ENCODE results near the gene UBE2R2.
"Not testable (repeated sequence)": the region's sequence is repeated elsewhere in the genome, so short reads cannot be mapped to it uniquely, and the experiment has no call there.

The UBE2R2 gene

DNA sequence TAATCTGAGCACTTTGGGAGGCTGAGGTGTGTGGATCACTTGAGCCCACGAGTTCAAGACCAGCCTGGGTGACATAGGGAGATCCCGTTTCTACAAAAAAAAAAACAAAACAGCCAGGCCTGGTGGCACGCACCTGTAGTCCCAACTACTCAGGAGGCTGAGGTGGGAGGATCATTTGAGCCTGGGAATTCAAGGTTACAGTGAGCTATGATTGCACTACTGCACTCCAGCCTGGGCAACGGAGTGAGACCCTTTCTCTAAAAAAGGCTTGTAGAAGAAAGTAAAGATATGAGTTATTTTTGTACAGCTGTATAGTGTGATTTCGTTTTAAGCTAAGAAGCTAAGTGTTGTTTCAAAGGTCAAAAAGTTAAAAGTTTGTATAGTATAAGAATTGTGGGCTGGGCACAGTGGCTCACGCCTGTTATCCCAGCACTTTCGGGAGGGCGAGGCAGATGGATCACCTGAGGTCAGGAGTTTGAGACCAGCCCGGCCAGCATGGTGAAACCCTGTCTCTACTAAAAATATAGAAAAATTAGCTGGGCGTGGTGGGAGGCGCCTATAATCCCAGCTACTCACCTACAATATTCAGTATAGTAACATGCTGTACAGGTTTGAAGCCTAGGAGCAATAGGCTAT is 18.8 kb downstream of the UBE2R2 start:
- Histone ChIP-seq H3K4me3 (replicated peaks; ENCODE audit: low read depth, low read length) (no peak overlapping the region), H3K27me3 (replicated peaks; ENCODE audit: control insufficient read depth, insufficient read depth, low read length) (no peaks in the 10 kb centered on the region), H3K36me3 (ENCODE audit: control insufficient read depth, insufficient read depth, low read length) (no peaks in the 10 kb centered on the region; the same call in 1 of the 2 replicates)
- TF ChIP-seq, protein P1, sequence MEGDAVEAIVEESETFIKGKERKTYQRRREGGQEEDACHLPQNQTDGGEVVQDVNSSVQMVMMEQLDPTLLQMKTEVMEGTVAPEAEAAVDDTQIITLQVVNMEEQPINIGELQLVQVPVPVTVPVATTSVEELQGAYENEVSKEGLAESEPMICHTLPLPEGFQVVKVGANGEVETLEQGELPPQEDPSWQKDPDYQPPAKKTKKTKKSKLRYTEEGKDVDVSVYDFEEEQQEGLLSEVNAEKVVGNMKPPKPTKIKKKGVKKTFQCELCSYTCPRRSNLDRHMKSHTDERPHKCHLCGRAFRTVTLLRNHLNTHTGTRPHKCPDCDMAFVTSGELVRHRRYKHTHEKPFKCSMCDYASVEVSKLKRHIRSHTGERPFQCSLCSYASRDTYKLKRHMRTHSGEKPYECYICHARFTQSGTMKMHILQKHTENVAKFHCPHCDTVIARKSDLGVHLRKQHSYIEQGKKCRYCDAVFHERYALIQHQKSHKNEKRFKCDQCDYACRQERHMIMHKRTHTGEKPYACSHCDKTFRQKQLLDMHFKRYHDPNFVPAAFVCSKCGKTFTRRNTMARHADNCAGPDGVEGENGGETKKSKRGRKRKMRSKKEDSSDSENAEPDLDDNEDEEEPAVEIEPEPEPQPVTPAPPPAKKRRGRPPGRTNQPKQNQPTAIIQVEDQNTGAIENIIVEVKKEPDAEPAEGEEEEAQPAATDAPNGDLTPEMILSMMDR (IDR thresholded peaks at IDR 0.05; ENCODE audit: insufficient read depth, low read length, poor library complexity, severe bottlenecking): no peak
- DNase-seq (ENCODE audit: extremely low read depth, insufficient read length): no peak

DNA sequence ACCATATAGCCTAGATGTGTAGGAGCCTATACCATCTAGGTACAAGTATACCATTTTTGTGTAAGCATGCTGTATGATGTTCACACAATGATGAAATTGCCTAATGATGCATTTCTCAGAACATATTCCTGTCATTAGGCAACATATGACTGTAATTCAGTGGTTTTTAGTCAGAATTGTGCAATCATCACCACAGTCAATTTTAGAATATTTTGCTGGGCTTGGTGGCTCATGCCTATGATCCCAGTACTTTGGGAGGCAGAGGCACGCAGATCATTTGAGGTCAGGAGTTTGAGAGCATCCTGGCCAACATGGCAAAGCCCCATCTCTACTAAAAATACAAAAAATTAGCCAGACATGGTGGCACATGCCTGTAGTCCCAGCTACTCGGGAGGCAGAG is 19.3 kb downstream of the UBE2R2 start:
- H3K27me3 ChIP-seq (replicated peaks; ENCODE audit: control insufficient read depth, insufficient read depth, low read length); H3K4me3 ChIP-seq (replicated peaks; ENCODE audit: low read depth, low read length); H3K36me3 ChIP-seq (ENCODE audit: control insufficient read depth, insufficient read depth, low read length); DNase-seq (ENCODE audit: extremely low read depth, insufficient read length): not testable (repeated sequence)

GRCh38 chr9:33837138-33837537 is 20.2 kb downstream of the UBE2R2 start:
- TF ChIP-seq, protein P1 (IDR thresholded peaks at IDR 0.05; ENCODE audit: insufficient read depth, low read length, poor library complexity, severe bottlenecking): no peak
- H3K36me3 ChIP-seq (ENCODE audit: control insufficient read depth, insufficient read depth, low read length): no peaks in the 10 kb centered on the region; the same call in 1 of the 2 replicates
- no peak overlapping the region for H3K4me3 ChIP-seq (replicated peaks; ENCODE audit: low read depth, low read length)
- no peaks in the 10 kb centered on the region for H3K27me3 ChIP-seq (replicated peaks; ENCODE audit: control insufficient read depth, insufficient read depth, low read length)
- DNase-seq (ENCODE audit: extremely low read depth, insufficient read length): no peak

GRCh38 chr9:33840381-33840780 is 23.4 kb downstream of the UBE2R2 start:
- H3K36me3 ChIP-seq (ENCODE audit: control insufficient read depth, insufficient read depth, low read length): no peaks in the 10 kb centered on the region; the same call in 1 of the 2 replicates
- TF ChIP-seq, protein P1 (IDR thresholded peaks at IDR 0.05; ENCODE audit: insufficient read depth, low read length, poor library complexity, severe bottlenecking): no peak
- H3K4me3 ChIP-seq (replicated peaks; ENCODE audit: low read depth, low read length): no peak overlapping the region
- no peaks in the 10 kb centered on the region for H3K27me3 ChIP-seq (replicated peaks; ENCODE audit: control insufficient read depth, insufficient read depth, low read length)
- no peak for DNase-seq (ENCODE audit: extremely low read depth, insufficient read length)

GRCh38 chr9:33843312-33843961 is 26.5 kb downstream of the UBE2R2 start:
- H3K4me3 ChIP-seq (replicated peaks; ENCODE audit: low read depth, low read length): no peak overlapping the region
- DNase-seq (ENCODE audit: extremely low read depth, insufficient read length): no peak
- TF ChIP-seq, protein P1 (IDR thresholded peaks at IDR 0.05; ENCODE audit: insufficient read depth, low read length, poor library complexity, severe bottlenecking): no peak
- H3K27me3 ChIP-seq (replicated peaks; ENCODE audit: control insufficient read depth, insufficient read depth, low read length): no peaks in the 10 kb centered on the region
- no peaks in the 10 kb centered on the region; the same call in 1 of the 2 replicates for H3K36me3 ChIP-seq (ENCODE audit: control insufficient read depth, insufficient read depth, low read length)

DNA sequence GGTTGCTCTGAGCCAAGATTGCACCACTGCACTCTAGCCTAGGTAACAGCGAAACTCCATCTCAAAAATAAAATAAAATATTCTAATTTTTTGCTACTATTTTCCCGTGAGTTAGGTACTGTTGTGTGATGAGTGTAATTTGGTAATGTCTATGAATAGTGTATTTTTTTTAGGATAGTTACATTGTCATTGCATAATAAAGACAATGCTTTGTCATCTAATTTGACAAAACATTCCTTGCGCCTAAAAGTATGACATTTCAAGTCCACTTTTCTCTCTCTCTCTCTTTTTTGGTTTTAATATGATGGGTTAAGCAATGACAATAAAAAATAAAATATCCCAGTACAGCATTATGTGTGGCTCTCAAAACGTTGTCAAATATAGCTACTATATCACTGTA is 29.3 kb downstream of the UBE2R2 start:
- H3K27me3 ChIP-seq (replicated peaks; ENCODE audit: control insufficient read depth, insufficient read depth, low read length): no peaks in the 10 kb centered on the region
- no peaks in the 10 kb centered on the region; the same call in 1 of the 2 replicates for H3K36me3 ChIP-seq (ENCODE audit: control insufficient read depth, insufficient read depth, low read length)
- TF ChIP-seq, protein P1 (IDR thresholded peaks at IDR 0.05; ENCODE audit: insufficient read depth, low read length, poor library complexity, severe bottlenecking): no peak
- no peak for DNase-seq (ENCODE audit: extremely low read depth, insufficient read length)
- H3K4me3 ChIP-seq (replicated peaks; ENCODE audit: low read depth, low read length): no peak overlapping the region

GRCh38 chr9:33847894-33848205 is 30.9 kb downstream of the UBE2R2 start:
- not testable (repeated sequence) for DNase-seq (ENCODE audit: extremely low read depth, insufficient read length); H3K36me3 ChIP-seq (ENCODE audit: control insufficient read depth, insufficient read depth, low read length); H3K4me3 ChIP-seq (replicated peaks; ENCODE audit: low read depth, low read length); H3K27me3 ChIP-seq (replicated peaks; ENCODE audit: control insufficient read depth, insufficient read depth, low read length)
